Measurements from ENCODE around the gene CCN5. TPM values are rescaled to one million over a fixed set of nuclear protein-coding genes. Genes with fewer than 3 reads are reported as not detected.

The CCN5 gene
- polyA plus RNA-seq, 1 donor = 0.28 TPM

- DNase-seq = no peak
Observed at GRCh38 chr20:44716309-44717106, 1.3 kb downstream of the CCN5 start.

- no peak for DNase-seq
Observed at GRCh38 chr20:44717986-44718385, 2.8 kb downstream of the CCN5 start.

- DNase-seq = no peak
Observed at GRCh38 chr20:44719841-44720240, 4.7 kb downstream of the CCN5 start.

DNA sequence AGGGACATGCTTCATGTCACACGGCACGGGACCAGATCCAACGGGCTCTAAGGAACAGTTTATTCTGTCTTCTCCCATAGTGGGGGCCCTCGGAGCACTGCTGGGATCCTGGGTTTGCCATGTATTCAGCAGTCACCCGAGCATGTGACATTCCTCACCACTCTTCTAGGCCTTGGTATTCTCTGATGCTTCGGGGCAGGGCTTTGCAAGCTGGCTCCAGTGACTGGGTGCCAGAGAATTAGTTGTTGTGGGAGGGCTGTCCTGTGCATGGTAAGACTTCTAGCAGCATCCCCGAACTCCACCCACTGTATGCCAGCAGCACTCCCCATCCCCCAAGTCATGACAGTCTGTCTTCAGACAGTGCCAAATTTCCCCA is 5.4 kb downstream of the CCN5 start:
- DNase-seq = no peak

- no peak for DNase-seq
Observed at GRCh38 chr20:44720997-44721784, 6.0 kb downstream of the CCN5 start.

DNA sequence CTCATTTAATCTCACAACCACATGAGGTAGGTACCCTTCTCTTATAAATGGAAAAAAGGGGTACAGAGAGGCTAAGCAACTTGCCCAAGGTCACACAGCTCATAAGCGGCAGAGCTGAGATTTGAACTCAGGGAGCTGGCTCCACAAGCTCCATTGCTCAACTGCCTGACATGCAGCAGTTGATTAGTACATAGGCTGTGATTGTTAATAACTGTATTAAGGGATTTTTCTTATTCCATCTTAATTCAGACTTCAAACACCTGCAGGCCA is 6.6 kb downstream of the CCN5 start:
- DNase-seq = no peak

DNA sequence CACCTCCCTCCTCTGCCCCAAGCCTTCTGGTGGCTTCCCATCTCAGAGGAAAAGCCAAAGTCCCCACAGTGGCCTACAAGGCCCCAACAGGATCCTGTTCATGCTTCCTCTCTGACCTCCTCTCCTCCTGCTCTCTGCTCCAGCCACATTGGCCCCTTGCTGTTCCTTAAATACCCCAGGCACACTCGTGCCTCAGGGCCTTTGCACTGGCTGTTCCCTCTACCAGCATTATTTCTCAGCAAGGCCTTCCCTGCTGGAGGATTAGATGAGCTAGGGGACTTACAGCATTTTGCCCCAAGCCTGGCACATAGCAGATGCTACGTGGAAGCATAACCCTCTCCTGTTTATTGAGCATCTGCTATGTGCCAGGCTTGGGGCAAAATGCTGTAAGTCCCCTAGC is 7.8 kb downstream of the CCN5 start:
- DNase-seq = no peak

DNA sequence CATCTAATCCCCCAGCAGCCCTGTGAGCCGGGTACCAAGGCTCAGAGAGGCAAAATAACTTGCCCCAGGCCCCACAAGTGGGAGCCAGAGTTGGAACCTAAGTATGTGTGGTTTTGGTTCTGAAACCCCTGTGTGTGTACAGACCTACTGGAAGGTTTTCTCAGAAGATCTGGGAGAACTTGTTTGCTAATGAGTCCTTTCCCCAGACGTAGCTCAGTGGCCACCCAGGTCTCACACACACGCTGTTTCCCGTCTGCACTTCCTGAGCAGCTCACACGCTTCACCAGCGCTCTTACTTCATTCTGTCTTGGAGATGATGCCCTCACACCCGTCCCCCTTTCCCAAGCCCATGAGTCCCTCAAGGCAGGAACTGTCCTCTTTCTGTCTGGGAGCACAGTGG is 8.2 kb downstream of the CCN5 start:
- DNase-seq = no peak

DNA sequence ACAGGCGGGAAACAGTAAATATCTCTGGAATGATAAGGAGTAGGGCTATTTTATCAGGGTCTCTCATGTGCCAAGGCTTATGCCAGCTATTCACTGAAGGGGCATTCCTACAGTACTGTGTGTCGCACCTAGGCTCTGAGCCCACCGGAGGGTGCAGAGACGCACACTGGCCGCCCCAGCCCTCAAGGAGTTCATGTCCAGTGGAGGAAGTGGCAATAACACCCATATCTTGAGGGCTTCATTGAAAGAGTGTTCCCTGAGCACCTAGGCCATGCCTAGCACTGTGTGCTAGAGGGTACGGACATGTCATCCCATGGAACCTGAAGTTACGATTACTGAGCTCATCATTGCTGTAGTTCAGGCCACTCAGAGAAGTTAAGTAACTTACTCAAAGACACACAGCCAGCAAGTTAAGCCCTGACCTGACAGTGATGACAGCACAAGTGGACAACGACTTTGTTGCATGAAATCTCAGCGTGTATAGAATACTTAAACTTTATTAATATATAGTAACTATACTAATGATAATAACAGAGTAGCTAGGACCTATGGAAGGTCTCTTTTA is 8.7 kb downstream of the CCN5 start:
- no peak for DNase-seq

DNA sequence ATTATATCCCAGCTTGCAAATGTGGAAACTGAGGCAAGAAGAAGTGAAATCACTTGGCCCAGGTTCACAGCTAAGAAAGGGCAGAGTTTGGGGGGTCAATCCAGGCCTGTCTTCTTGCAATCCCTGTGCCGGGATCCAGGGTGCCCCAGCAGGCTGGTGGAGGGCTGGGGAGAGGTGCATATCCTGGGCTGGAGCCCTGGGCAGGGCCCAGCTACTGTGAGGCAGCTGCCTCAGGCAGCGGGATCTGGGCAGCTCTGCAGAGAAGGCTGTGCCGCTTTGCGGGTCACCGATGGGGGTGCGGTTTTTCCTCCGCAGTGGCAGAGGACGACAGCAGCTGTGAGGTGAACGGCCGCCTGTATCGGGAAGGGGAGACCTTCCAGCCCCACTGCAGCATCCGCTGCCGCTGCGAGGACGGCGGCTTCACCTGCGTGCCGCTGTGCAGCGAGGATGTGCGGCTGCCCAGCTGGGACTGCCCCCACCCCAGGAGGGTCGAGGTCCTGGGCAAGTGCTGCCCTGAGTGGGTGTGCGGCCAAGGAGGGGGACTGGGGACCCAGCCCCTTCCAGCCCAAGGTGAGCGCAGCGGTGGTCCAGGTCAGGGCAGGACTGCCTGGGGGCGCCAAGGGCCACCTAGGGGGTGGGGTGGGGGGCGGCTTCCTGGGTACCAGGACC is 9.4 kb downstream of the CCN5 start:
- DNase-seq = no peak

DNA sequence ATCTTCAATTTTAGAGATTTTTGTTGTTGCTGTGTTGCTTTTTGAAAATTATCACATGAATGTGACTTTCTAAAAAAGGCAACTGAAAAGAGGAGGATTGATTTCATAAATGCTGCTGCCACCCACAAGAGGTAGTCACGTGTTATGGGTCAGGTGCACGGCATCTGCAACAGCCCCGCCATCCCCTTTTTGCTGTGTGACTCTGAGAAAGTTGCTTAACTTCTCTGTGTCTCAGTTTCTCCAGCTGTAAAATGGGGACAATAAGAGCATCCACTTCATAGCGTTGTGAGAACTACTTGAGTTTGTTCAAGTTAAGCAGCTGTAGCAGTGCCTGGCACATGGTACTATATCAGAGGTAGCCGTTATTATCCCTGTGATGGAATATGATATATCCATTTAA is 10.7 kb downstream of the CCN5 start:
- DNase-seq = no peak

DNA sequence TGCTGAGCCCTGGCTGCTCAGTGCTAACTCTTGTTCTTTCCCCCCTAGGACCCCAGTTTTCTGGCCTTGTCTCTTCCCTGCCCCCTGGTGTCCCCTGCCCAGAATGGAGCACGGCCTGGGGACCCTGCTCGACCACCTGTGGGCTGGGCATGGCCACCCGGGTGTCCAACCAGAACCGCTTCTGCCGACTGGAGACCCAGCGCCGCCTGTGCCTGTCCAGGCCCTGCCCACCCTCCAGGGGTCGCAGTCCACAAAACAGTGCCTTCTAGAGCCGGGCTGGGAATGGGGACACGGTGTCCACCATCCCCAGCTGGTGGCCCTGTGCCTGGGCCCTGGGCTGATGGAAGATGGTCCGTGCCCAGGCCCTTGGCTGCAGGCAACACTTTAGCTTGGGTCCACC is 11.9 kb downstream of the CCN5 start:
- DNase-seq = no peak

DNA sequence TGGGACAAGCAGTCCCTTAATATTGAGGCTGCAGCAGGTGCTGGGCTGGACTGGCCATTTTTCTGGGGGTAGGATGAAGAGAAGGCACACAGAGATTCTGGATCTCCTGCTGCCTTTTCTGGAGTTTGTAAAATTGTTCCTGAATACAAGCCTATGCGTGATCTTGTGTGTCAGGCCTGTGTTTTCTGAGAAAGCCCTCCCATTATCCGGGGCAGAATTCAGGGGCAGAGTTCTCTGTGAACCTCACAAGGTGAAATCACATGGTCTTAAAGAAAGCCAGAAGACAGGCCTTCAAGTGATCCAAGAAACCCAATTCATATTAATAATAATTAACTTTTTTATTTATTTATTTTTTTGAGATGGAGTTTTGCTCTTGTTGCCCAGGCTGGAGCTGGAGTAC is 12.5 kb downstream of the CCN5 start:
- no peak for DNase-seq

DNA sequence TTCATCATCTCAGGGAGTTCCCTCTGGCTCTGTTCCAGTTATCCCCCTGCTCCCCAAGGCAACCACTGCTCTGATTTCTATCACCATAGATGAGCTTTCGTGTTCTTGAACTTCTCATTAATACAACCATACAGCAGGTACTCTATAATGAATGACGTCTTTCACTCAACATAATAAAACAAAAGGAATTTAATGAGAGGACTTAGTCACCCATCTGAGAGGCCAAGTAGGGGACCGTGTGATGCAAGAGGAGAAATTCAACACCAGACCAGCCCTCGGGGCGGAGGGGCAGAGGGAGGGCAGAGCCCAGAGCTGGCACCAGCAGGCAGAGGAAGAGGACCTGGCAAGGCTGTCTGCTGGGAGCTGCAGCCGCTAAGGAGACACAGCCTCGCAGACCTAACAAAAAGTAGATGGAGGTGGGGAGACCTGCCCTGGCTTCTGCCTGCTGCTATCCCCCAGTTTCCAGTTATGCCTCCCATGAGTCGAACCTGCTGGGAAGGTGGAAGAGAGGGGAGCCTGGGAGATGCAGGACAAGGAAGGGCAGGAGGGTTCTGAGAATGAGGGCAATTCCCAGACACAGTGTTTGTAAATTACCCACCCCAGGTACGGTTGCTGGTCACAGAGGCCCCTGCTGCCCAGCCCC is 13.8 kb downstream of the CCN5 start:
- peak; percentile 72 for DNase-seq

- DNase-seq = no peak
Observed at GRCh38 chr20:44730441-44730840, 15.3 kb downstream of the CCN5 start.

DNA sequence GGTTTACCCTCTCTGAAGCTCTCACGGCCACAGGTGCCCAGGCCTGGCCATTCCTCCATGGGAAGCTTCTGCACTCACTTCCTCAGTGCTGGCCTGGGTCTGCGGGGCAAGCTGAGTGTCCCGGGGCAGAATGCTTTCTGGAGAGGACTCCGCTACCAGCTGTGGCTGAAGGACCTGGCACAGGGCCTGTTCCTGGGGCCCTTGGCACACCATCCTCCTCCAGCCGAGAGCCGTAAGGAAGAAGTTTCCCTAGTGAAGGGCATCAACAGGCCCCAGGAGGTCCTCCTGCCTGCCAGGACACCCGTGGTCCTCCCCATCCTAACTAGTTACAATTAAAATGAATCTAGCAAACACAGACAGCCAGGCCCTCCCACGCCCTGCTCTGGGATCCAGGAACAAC is 16.5 kb downstream of the CCN5 start:
- no peak for DNase-seq

DNA sequence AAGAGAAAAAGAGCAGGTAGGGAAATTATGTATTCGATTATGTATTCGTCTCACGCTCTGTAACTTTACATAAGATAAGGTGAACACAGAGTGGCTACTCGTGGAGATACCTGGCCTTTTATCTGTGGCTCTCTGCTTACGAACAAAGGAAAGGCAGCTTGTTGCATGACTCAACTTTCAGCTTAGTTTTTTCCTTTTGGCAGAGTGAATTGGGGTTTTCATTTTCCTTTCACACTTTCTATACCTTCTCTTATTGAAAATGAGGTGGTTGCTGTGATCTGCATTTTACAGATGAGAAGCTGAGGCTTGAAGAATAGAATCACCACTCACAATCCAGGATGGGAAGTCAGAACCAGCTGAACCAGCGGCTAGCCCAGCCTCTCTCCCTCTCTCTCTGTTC is 17.2 kb downstream of the CCN5 start:
- DNase-seq = no peak

- DNase-seq = no peak
Observed at GRCh38 chr20:44733341-44734069, 18.3 kb downstream of the CCN5 start.

DNA sequence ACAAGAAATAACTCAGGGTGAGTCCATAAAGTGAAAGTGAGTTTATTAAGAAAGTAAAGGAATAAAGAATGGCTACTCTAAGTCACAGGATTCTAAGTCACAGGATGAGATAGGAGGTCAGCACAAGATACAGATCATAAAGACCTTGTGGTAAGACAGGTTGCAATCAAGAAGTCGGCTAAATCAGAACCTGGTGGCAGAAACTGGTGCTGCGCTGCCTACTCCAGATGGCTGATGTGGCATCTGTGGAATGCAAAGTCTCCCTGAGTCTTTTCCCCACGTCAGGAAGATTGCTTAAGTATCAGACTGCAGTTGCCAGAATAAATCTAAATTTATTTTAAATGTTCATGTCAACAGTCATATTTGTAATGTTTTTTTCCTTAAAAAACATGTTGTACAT is 19.8 kb downstream of the CCN5 start:
- no peak for DNase-seq

- no peak for DNase-seq
Observed at GRCh38 chr20:44735816-44736169, 20.6 kb downstream of the CCN5 start.

- DNase-seq = no peak
Observed at GRCh38 chr20:44736170-44737021, 21.2 kb downstream of the CCN5 start.
